Measurements from ENCODE around the gene SARM1.

- TF ChIP-seq, protein P1, sequence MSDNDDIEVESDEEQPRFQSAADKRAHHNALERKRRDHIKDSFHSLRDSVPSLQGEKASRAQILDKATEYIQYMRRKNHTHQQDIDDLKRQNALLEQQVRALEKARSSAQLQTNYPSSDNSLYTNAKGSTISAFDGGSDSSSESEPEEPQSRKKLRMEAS (IDR thresholded peaks at IDR 0.05; ENCODE audit: low read depth, low read length) = no peak
- TF ChIP-seq, protein P2, sequence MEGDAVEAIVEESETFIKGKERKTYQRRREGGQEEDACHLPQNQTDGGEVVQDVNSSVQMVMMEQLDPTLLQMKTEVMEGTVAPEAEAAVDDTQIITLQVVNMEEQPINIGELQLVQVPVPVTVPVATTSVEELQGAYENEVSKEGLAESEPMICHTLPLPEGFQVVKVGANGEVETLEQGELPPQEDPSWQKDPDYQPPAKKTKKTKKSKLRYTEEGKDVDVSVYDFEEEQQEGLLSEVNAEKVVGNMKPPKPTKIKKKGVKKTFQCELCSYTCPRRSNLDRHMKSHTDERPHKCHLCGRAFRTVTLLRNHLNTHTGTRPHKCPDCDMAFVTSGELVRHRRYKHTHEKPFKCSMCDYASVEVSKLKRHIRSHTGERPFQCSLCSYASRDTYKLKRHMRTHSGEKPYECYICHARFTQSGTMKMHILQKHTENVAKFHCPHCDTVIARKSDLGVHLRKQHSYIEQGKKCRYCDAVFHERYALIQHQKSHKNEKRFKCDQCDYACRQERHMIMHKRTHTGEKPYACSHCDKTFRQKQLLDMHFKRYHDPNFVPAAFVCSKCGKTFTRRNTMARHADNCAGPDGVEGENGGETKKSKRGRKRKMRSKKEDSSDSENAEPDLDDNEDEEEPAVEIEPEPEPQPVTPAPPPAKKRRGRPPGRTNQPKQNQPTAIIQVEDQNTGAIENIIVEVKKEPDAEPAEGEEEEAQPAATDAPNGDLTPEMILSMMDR (IDR thresholded peaks at IDR 0.05; ENCODE audit: low read depth, low read length) = no peak
- no peak for TF ChIP-seq POLR2A (IDR thresholded peaks at IDR 0.05; ENCODE audit: extremely low read depth, insufficient read length)
These were observed 33.3 kb upstream of the SARM1 start for GRCh38 chr17:28338056-28338768.

All from NB4 (cell line).